Ovary (tissue), 3 donors: ENCODE data around the gene GNB5.

Experiments used
- POLR2A ChIP-seq: fragments of 450-650 bp; IDR thresholded peaks from one replicate; pipeline ENCODE4 v1.6.1; 2017; ENCODE audit warnings: antibody characterized with exemption, mild to moderate bottlenecking, moderate library complexity
- TF ChIP-seq, protein P1 (sequence below), 3 donors: fragments of 450-650 bp in 2 of 3; fragments of 200-600 bp in 1 of 3; IDR thresholded peaks; one replicate each; pipeline versions ENCODE4 v1.5.1 to v1.8.0; 2016 to 2022; ENCODE audit warnings: antibody characterized with exemption in 3 of 3, mild to moderate bottlenecking in 1 of 3
- donor health status: DM: no; HTN: no; CAD: no.

DNA sequence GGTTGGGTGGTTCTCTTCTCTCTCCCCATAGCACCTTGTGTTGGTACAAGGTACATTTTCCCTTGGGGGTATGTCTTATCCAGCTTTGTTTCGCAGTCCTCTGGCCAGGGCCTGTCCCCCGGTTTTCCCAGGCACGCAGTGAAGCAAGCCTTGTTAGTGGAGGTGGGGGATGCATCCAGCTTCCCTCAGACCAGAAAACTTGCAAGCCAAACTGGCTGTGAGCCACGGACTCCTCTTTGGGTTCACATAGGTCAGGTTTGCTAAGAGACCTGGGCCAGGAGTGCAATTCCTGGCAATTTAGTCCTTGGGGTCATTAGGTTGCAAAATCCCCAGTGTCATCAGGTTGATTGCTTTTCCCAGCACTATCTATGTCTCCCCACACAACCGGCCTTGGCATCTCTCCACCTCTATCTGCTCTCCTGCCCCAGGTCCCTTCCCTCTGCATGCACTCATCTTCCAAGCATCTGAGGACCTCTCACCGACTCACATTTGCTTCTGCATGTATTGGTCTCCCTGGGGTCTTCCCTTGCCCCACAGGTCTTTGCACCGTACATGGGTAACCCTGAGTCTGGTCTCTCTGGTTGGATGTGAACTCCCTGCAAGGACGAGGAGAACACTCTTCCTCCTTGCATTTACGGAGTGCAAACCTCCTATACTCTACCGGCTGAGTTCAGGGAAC, 112.9 kb downstream of the GNB5 start:
- TF ChIP-seq, protein P1, sequence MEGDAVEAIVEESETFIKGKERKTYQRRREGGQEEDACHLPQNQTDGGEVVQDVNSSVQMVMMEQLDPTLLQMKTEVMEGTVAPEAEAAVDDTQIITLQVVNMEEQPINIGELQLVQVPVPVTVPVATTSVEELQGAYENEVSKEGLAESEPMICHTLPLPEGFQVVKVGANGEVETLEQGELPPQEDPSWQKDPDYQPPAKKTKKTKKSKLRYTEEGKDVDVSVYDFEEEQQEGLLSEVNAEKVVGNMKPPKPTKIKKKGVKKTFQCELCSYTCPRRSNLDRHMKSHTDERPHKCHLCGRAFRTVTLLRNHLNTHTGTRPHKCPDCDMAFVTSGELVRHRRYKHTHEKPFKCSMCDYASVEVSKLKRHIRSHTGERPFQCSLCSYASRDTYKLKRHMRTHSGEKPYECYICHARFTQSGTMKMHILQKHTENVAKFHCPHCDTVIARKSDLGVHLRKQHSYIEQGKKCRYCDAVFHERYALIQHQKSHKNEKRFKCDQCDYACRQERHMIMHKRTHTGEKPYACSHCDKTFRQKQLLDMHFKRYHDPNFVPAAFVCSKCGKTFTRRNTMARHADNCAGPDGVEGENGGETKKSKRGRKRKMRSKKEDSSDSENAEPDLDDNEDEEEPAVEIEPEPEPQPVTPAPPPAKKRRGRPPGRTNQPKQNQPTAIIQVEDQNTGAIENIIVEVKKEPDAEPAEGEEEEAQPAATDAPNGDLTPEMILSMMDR (IDR thresholded peaks at IDR 0.05) = no peak
- no peak for TF ChIP-seq POLR2A
